Mesothelial cell of epicardium (in vitro differentiated cells): ENCODE results near the gene EXOC3L4. TPM values are rescaled to one million over a fixed set of nuclear protein-coding genes. Genes with fewer than 3 reads are reported as not detected.

Experiments
- DNase-seq, 2 experiments: peaks; one replicate each; pipeline ENCODE4 v3.0.0; 2021; ENCODE audit warnings: low spot score in 2 of 2; ENCODE audit not compliant: unreplicated experiment in 2 of 2
- H3K27ac Mint-ChIP-seq: 2 replicates; pipeline ENCODE4 v1.8.0; 2021; ENCODE audit warnings: mixed read lengths
- H3K27me3 Mint-ChIP-seq: 2 replicates; pipeline ENCODE4 v1.8.0; 2021; ENCODE audit warnings: low read depth, mixed read lengths
- H3K36me3 Mint-ChIP-seq: 2 replicates; pipeline ENCODE4 v1.8.0; 2021; ENCODE audit warnings: mixed read lengths
- H3K4me1 Mint-ChIP-seq: 2 replicates; pipeline ENCODE4 v1.8.0; 2021; ENCODE audit warnings: mixed read lengths
- H3K4me3 Mint-ChIP-seq: 2 replicates; pipeline ENCODE4 v1.8.0; 2021; ENCODE audit warnings: mild to moderate bottlenecking, moderate library complexity, mixed read lengths
- H3K9me3 Mint-ChIP-seq: 2 replicates; pipeline ENCODE4 v1.8.0; 2021; ENCODE audit warnings: mixed read lengths
- total RNA-seq: library from RNA; stranded (reverse); gene quantifications from 3 replicates; pipeline ENCODE4 v1.2.1, GENCODE V29; 2021
- TF ChIP-seq, protein P1 (sequence below): fragments of 200-600 bp; sonication (generic); IDR thresholded peaks from one replicate; pipeline ENCODE4 v1.5.0; 2021; ENCODE audit warnings: antibody characterized with exemption; ENCODE audit not compliant: unreplicated experiment

Gene EXOC3L4
- total RNA-seq, 1 donor from 2014 or later: not detected

DNA sequence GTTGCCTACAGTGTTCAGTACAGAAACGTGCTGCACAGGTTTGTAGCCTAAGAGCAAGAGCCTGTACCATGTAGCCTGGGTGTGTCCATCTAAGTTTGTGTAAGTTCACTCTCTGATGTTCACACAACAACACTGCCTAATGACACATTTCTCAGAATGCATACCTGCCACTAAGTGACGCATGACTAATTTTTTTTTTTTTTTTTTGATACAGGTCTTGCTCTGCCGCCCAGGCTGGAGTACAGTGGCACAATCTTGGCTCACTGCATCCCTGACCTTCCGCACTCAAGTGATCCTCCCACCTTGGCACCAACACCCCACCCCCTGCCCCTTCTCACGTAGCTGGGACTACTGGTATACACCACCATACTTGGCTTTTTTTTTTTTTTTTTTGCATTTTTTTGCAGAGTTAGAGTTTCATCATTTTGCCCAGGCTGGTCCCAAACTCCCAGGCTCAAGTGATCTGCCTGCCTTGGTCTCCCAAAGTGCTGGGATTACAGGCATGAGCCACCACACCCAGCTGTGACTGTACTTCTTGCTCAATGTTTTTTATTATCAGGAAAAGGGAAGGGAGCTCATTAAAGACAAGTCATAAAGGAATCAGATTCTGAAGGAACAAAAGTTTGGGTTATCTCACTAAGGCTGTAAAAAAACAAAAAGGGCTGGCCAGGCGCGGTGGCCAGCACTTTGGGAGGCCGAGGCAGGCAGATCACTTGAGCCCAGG is 27.1 kb upstream of the EXOC3L4 start:
- Mint-ChIP-seq H3K4me1 (no peaks in the 10 kb centered on the region), H3K27ac (no peak overlapping the region), H3K9me3 (peaks cover 4% of the 10 kb centered on the region), H3K4me3 (no peak overlapping the region), H3K36me3 (peaks cover 2% of the 10 kb centered on the region), H3K27me3 (no peaks in the 10 kb centered on the region)
- DNase-seq: no peak
- TF ChIP-seq, protein P1, sequence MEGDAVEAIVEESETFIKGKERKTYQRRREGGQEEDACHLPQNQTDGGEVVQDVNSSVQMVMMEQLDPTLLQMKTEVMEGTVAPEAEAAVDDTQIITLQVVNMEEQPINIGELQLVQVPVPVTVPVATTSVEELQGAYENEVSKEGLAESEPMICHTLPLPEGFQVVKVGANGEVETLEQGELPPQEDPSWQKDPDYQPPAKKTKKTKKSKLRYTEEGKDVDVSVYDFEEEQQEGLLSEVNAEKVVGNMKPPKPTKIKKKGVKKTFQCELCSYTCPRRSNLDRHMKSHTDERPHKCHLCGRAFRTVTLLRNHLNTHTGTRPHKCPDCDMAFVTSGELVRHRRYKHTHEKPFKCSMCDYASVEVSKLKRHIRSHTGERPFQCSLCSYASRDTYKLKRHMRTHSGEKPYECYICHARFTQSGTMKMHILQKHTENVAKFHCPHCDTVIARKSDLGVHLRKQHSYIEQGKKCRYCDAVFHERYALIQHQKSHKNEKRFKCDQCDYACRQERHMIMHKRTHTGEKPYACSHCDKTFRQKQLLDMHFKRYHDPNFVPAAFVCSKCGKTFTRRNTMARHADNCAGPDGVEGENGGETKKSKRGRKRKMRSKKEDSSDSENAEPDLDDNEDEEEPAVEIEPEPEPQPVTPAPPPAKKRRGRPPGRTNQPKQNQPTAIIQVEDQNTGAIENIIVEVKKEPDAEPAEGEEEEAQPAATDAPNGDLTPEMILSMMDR: no peak

DNA sequence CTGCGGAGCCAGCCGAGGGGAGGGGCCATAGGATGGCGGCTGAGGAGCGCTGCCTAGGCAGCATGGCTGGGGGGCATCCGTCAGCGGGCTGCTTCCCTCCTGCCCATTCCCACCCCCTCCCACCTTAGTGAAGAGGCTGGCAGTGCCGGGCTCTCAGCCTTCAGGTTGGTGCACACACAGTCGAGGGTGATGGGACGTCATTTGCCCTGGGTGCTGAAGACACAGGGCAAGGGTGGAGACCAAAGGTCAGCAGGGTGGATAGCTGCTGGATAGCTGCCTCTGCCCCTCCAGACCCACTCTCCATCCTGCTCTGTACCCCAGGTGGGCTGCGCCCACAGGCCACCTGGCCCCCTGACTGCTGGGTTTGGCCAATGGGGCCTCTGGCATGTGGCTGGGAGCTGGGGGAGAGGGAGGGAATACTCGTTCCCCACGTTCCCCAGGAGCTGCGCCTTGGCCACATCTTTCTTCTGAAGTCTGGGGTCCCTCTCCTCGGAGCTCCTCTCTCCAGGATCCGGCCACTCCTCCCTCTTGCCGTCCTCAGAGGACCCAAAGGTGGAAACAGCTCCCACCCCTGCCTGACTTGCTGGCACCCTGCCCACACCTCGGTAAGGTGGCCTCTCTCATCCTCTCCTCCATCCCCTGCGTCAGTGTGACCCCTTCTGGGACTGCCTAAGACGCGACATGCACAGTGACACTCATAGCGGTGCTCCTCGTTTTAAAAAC is 26.0 kb upstream of the EXOC3L4 start:
- Mint-ChIP-seq H3K4me3 (no peak overlapping the region), H3K36me3 (peaks cover 2% of the 10 kb centered on the region), H3K9me3 (peaks cover 3% of the 10 kb centered on the region), H3K4me1 (no peaks in the 10 kb centered on the region), H3K27ac (no peak overlapping the region), H3K27me3 (no peaks in the 10 kb centered on the region)
- TF ChIP-seq, protein P1: no peak
- no peak for DNase-seq

DNA sequence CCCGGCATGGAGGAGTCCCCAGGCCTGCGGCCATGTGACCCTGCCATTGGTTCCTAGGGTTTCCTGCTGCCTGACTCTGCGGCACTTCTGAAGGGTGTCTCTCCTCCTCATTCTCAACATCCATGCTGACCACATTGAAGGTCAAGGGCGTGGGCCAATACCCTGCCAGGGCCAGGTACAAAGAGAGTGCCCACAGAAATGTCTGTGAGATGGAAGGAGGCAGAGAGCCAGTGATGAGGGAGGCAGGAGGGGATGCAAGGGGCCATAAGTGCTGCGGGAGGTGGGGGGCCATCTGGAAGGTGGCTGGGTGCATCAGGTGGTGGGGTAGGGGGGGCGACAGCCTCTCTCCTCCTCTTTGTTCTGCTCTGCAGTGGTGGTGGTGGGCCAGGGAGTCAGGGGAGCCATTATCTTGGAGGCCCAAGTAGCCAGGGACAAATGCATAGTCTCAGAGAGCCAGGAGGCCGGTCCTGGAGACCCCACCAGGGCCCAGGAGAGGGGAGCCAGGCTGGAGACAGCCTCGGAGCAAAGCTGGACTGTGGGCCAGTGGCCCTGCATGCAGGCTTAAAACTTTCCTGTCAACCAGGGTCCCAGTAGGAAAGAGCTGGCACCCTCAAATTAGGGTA is 24.2 kb upstream of the EXOC3L4 start:
- H3K36me3 Mint-ChIP-seq: no peaks in the 10 kb centered on the region

DNA sequence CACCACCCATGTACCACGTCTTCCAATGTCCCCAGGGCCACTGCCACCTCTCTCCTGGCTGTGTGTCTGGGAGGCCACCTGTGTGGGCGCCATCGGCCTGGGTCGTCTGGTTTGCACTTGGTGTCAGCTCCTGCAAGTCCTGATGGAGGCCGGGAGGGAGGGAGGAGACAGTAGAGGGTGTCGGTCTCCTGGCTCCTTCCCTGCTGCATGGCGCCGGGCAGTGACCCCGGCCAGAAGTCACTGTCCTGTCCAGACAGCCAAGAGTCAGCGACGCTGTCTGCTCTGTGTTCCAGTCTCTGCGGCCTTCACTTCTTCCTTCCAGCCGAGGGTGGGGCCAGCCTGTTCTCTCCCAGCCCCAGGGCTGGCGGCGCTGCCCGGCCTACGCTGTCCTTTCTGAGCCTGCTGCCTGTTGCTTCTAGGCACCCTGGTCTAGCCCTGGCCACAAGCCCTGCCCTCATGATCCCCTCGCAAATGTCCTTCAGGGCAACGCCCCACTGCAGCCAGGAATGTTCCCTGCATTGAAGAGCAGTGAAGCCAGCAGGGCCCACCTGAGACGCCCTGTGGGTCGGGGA is 23.5 kb upstream of the EXOC3L4 start:
- H3K36me3 Mint-ChIP-seq: no peaks in the 10 kb centered on the region
- H3K27me3 Mint-ChIP-seq: no peaks in the 10 kb centered on the region
- no peak for DNase-seq
- H3K4me1 Mint-ChIP-seq: no peaks in the 10 kb centered on the region
- H3K27ac Mint-ChIP-seq: no peak overlapping the region
- TF ChIP-seq, protein P1: no peak
- H3K4me3 Mint-ChIP-seq: no peak overlapping the region
- H3K9me3 Mint-ChIP-seq: no peaks in the 10 kb centered on the region

More for the DNA sequence above, 24.2 kb upstream of the EXOC3L4 start:
- Mint-ChIP-seq H3K4me3 (no peak overlapping the region), H3K9me3 (no peaks in the 10 kb centered on the region), H3K4me1 (no peaks in the 10 kb centered on the region), H3K27ac (no peak overlapping the region), H3K27me3 (no peaks in the 10 kb centered on the region)
- TF ChIP-seq, protein P1: no peak
- no peak for DNase-seq

DNA sequence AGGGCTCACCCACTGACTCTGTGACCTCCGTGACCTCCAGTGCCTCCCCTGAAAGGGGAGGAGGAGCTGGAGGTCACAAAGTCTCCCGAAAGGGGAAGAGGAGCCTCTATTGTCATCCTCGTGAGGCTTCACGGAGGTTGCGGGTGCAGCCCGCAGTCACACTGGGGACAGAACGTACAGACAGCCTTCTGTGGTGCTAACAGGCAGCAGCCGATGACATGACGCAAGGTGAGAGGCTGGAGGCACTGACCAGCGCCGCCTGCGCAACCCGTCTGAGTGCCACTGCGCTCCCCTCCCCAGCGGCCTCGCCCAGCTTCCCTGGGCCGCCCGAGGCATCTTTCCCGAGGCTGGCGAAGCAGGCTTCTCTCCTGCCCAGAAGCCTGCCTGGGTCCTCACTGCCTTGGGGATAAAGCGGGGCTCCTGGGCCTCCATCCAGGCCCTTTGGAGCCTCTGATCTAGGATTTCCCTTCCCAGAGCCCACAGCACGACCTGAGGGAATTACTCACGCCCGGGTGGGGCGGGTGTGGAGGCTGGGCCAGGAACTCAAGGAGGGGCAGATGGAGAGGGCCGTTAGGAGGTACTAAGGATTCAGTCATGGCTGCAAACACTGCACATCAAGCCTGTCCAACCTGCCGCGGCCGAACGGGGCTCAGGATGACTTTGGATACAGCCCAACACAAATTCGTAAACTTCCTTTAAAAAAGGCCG is 22.8 kb upstream of the EXOC3L4 start:
- TF ChIP-seq, protein P1: no peak
- H3K4me1 Mint-ChIP-seq: no peaks in the 10 kb centered on the region
- no peaks in the 10 kb centered on the region for H3K27me3 Mint-ChIP-seq
- DNase-seq: no peak
- H3K36me3 Mint-ChIP-seq: no peaks in the 10 kb centered on the region
- no peak overlapping the region for H3K4me3 Mint-ChIP-seq
- H3K9me3 Mint-ChIP-seq: no peaks in the 10 kb centered on the region
- no peak overlapping the region for H3K27ac Mint-ChIP-seq
